ES-I3 (cell line): Measurements from ENCODE around the gene REEP2.

Experiments used
- H3K36me3 ChIP-seq: 2 replicates; pipeline ENCODE4 v1.6.1; 2013; ENCODE audit warnings: mild to moderate bottlenecking, low read length, control low read depth, moderate library complexity; ENCODE audit not compliant: insufficient read depth
- H3K4me1 ChIP-seq: 2 replicates; pipeline ENCODE4 v1.6.1; 2013; ENCODE audit warnings: mild to moderate bottlenecking, control low read depth, low read length; ENCODE audit not compliant: insufficient read depth
- H3K9ac ChIP-seq: 2 replicates; pipeline ENCODE4 v1.6.1; 2013; ENCODE audit warnings: low read depth, mild to moderate bottlenecking, low read length, moderate library complexity
- H3K9me3 ChIP-seq: 2 replicates; pipeline ENCODE4 v1.6.1; 2013; ENCODE audit warnings: mild to moderate bottlenecking, low read length, moderate library complexity; ENCODE audit not compliant: control insufficient read depth, insufficient read depth

Gene REEP2

DNA sequence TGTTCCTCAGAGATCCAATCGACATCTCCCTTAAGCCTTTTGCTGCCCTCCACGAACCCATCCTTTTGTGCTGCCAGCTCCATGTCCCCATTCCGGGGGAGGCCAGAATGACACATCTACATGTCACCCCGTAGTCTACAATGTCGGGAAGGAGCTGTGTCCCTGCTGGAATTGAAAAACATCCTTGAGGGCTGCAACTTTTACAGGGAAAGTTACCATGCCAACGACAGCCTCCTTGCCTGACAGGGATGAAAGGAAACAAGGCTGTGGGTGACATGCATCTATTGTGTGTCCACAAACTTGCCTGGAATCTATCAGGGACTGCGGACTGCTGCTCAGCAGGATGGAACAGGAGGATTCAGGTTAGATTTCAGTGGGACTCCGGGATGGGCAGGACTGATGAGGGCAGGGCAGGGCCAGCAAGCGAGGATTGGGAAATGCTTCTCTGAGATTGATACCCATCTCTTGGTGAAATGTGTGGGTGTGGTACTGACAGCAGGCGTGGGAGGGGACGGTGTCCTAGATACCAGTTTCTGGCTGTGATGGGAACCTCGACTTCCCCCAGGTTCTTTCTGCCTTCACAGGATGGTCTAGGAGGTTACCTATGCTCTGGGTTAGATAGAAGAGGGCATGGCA is 51.9 kb downstream of the REEP2 start:
- Histone ChIP-seq H3K9ac (no peak overlapping the region), H3K4me1 (peaks cover 21% of the 10 kb centered on the region), H3K9me3 (no peaks in the 10 kb centered on the region), H3K36me3 (no peaks in the 10 kb centered on the region)

DNA sequence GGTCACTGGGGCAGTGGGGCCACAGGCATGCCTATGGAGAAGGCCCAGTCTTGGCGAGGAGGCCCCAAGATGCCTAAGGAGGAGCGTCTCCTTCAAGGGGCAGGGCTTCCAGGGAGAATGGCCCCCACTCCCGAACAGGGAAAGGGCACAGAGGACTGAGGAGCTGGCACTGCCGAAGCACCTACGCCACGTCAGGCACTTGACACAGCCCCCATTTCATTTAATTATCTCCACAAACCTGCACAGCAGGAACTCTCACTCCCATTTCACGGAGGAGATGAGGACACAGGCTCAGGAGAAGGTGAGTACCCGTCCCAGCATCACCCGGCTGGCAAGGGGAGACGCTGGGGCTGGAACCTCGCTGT is 52.4 kb downstream of the REEP2 start:
- peak overlapping the region; percentile 51; the same call in 1 of the 2 replicates for H3K9ac ChIP-seq
- peaks cover 21% of the 10 kb centered on the region for H3K4me1 ChIP-seq
- H3K36me3 ChIP-seq: no peaks in the 10 kb centered on the region
- no peaks in the 10 kb centered on the region for H3K9me3 ChIP-seq

DNA sequence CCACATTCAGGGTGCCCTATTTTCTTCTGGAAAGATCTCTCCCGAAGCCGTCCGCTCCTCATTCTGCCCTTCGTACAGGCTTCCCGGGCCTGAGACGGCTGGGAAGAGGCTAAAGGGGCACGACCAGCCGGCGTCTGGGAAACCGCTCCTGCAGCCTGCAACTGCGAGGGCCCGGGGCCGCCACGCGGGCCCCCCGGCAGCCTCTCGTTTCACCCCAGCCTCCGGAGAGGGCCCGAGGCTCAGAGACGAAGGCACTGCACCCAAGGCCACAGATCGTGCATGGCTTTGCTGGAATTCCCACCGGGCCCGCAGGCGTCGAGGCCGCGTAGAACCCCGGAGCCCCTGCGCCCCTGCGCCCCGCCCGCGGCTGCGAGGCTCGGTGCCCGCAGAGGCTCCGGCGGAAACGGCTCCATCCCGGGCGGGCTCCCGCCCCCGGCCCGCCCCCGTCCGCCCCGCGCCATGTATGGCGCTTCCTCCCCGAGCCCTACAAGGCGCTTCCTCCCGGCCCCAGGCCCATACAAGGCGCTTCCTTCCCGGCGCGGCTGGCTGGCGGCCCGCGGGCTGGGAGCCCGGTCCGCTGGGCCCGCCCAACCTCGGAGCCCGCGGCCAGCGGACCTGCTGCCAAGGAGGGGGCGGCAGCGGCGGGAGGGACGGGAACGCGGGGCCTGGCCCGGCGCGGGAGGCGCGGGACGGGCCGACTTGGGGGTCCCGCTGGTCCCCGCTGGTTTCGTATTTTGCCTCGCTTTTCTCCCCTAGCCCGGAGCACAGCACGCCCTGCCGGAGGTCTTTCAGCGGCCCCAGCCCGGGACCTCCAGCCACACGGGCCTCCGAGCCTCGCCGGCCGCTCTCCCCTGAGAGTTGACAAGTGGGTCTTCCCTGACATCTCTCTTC is 53.1 kb downstream of the REEP2 start:
- H3K4me1 ChIP-seq: peaks cover 16% of the 10 kb centered on the region
- H3K9ac ChIP-seq: peak overlapping the region; percentile 56
- H3K36me3 ChIP-seq: no peaks in the 10 kb centered on the region
- H3K9me3 ChIP-seq: no peaks in the 10 kb centered on the region

DNA sequence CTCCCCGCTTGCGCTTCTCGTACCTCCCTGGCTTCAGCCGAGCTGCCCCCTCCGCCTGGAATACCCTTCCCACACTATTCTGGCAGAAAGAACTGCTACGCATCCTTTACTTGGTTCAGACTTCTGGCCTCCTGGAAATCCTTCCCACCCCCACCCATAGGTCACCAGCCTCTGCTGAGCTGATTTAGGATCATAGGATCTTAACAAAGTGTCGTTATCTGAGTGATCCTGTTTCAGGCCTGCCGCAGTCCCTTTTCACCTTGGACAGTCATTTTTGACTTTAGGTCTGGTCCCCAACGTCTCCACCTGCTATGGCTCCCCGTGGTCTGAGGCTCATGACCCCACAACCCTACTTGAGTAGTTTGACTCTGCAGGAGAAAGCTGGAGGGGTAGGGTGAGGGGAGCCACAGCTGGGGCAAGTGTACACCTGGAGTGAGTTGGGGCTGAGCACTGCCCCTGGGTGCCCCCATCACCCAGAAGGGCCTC is 53.7 kb downstream of the REEP2 start:
- Histone ChIP-seq H3K36me3 (no peaks in the 10 kb centered on the region), H3K4me1 (peaks cover 15% of the 10 kb centered on the region), H3K9ac (peak overlapping the region; percentile 56), H3K9me3 (no peaks in the 10 kb centered on the region)

DNA sequence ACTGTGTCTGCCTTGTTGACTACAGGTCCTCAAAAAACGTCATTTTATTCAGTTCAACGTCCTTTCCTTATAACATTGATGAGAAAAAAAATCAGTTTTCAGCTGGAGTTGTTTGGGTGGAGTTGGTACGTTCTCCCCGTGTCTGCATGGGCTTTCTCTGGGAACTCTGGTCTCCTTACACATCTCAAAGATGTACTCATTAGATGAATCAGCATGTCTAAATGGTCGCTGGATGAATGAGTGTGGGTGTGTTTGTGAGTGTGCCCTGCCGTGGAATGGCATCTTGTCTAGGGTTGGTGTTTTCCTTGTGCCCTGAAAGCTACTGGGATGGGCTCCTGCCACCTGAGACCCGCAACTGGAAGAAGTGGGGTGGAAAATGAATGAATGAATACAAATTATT is 56.5 kb downstream of the REEP2 start:
- Histone ChIP-seq H3K4me1 (peaks cover 15% of the 10 kb centered on the region), H3K9ac (no peak overlapping the region), H3K9me3 (no peaks in the 10 kb centered on the region), H3K36me3 (no peaks in the 10 kb centered on the region)
